Hippocampal formation (tissue), 2 donors: Measurements from ENCODE around the gene ARHGEF10L.
"Not testable (repeated sequence)": the region's sequence is repeated elsewhere in the genome, so short reads cannot be mapped to it uniquely, and the experiment has no call there.

Experiments used
- DNase-seq, 2 donors: peaks; one replicate each; lab custom pipeline; 2025; lab: John Stamatoyannopoulos, UW

ARHGEF10L gene

GRCh38 chr1:17743008-17743647 is 203.6 kb downstream of the ARHGEF10L start:
- no peak for DNase-seq

DNA sequence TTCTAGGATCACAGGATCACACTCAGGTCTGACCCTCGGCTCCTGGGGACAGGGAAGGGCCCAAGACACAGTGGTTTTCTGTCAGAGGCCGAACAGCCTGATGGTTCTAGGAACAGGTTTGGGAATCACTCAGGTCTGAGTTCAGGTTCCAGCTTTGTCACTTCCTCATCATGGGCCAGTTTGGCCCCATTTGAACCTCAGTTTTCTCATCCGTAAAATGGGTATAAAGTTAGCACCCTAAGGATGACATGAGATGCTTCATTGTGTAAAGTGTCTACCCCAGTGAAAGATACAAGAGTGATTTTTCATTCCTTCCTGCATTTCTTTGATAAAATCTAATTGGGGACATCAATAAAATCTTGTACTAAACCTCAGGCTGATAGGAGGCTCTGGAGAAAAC is 204.4 kb downstream of the ARHGEF10L start:
- DNase-seq: no peak

GRCh38 chr1:17744666-17745478 is 205.4 kb downstream of the ARHGEF10L start:
- DNase-seq: no peak

DNA sequence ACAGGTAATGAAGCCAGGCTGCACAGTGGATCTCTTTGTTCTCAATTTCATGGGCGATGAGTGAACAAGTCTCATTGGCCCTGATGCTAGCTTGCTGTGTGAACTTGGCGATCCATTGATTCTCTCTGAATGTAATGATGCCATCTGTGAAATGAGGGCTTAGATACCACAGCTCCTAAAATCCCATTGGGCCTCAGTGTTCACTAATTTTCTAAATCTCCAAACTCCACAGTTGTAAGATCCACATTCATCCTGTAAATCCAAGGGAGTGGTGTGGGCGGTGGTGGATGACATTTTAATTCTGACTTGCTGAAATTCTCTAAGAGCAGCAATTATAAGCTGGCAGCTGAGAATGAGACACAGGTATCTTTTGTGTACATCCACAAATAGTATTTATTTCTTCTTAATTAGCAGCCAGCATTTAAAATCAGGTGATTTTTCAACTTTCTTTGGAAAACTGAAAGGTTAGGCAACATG is 206.0 kb downstream of the ARHGEF10L start:
- DNase-seq: no peak

DNA sequence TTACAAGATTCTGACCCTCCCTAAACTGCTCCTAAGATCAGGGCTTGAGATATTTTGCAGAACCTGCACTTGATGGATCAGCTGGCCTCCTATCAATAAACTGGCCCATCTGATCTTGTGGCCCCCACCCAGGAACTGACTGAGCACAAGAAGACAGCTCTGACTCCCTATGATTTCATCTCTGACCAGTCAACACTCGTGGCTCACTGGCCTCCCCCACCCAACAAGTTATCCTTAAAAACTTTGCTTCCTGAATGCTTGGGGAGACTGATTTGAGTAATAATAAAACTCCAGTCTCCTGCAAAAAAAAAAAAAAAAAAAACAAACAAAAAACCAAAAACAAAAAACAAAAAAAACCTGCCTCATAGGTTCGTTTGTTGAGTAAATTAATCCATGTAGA is 206.8 kb downstream of the ARHGEF10L start:
- not testable (repeated sequence) for DNase-seq

- DNase-seq: no peak
Measured at GRCh38 chr1:17746920-17747319, 207.4 kb downstream of the ARHGEF10L start.
